KMS-11 (cell line): Measurements from ENCODE around the gene UNG.

ENCODE experiments used
- H2AFZ ChIP-seq: fragments of 200-600 bp; sonication (generic); 2 replicates; pipeline ENCODE4 v1.6.1; 2016; ENCODE audit warnings: antibody characterized with exemption, mixed run types, low read depth
- H3K27ac ChIP-seq: fragments of 200-600 bp; sonication (generic); 2 replicates; pipeline ENCODE4 v1.6.1; 2016; ENCODE audit warnings: mild to moderate bottlenecking, mixed run types
- H3K27me3 ChIP-seq: fragments of 200-600 bp; sonication (generic); 2 replicates; pipeline ENCODE4 v1.6.1; 2017; ENCODE audit warnings: mild to moderate bottlenecking, low read depth, mixed run types, moderate library complexity; ENCODE audit not compliant: insufficient read depth
- H3K36me3 ChIP-seq: fragments of 200-600 bp; sonication (generic); 2 replicates; pipeline ENCODE4 v1.6.1; 2017; ENCODE audit warnings: mild to moderate bottlenecking, mixed run types; ENCODE audit not compliant: insufficient read depth
- H3K4me1 ChIP-seq: fragments of 200-600 bp; sonication (generic); 2 replicates; pipeline ENCODE4 v1.6.1; 2016; ENCODE audit warnings: mild to moderate bottlenecking, low read depth, mixed run types; ENCODE audit not compliant: poor library complexity, severe bottlenecking
- H3K4me2 ChIP-seq: fragments of 200-600 bp; sonication (generic); 2 replicates; pipeline ENCODE4 v1.7.0; 2016; ENCODE audit warnings: mild to moderate bottlenecking, mixed run types
- H3K4me3 ChIP-seq: fragments of 200-600 bp; sonication (generic); IDR thresholded peaks from 2 replicates; pipeline ENCODE4 v1.6.1; 2017; ENCODE audit warnings: low read depth, low read length, mixed read lengths; ENCODE audit not compliant: insufficient read depth
- H3K79me2 ChIP-seq: fragments of 200-600 bp; sonication (generic); 2 replicates; pipeline ENCODE4 v1.6.1; 2016; ENCODE audit warnings: low read depth, mixed run types; ENCODE audit not compliant: insufficient read depth
- H3K9ac ChIP-seq: fragments of 200-600 bp; sonication (generic); 2 replicates; pipeline ENCODE4 v1.6.1; 2016; ENCODE audit warnings: mild to moderate bottlenecking, mixed run types
- H4K20me1 ChIP-seq: fragments of 200-600 bp; sonication (generic); 2 replicates; pipeline ENCODE4 v1.6.1; 2016; ENCODE audit warnings: mild to moderate bottlenecking, mixed run types; ENCODE audit not compliant: insufficient read depth
- CTCF ChIP-seq: fragments of 200-600 bp; sonication (generic); conservative IDR thresholded peaks from 2 replicates; pipeline ENCODE4 v1.6.1; 2017; ENCODE audit warnings: low read depth, mild to moderate bottlenecking, antibody characterized with exemption, low read length, moderate library complexity, mixed read lengths

UNG gene

GRCh38 chr12:109085590-109085989 is 11.8 kb upstream of the UNG start:
- H2AFZ ChIP-seq: no peak overlapping the region
- H3K9ac ChIP-seq: no peak overlapping the region
- TF ChIP-seq CTCF: no peak
- no peaks in the 10 kb centered on the region for H3K79me2 ChIP-seq
- H3K4me3 ChIP-seq: no peak overlapping the region
- H4K20me1 ChIP-seq: no peaks in the 10 kb centered on the region
- H3K27ac ChIP-seq: no peak overlapping the region
- no peaks in the 10 kb centered on the region for H3K36me3 ChIP-seq
- no peak overlapping the region for H3K4me2 ChIP-seq
- no peaks in the 10 kb centered on the region for H3K4me1 ChIP-seq
- H3K27me3 ChIP-seq: no peaks in the 10 kb centered on the region

GRCh38 chr12:109087250-109087649 is 10.1 kb upstream of the UNG start:
- Histone ChIP-seq H2AFZ (no peak overlapping the region), H3K27ac (no peak overlapping the region), H3K4me3 (no peak overlapping the region), H3K4me1 (peaks cover 6% of the 10 kb centered on the region), H3K9ac (no peak overlapping the region), H3K27me3 (no peaks in the 10 kb centered on the region), H3K4me2 (no peak overlapping the region), H3K79me2 (peaks cover 6% of the 10 kb centered on the region), H3K36me3 (no peaks in the 10 kb centered on the region), H4K20me1 (no peaks in the 10 kb centered on the region)
- TF ChIP-seq CTCF: no peak

- Histone ChIP-seq H3K4me1 (peaks cover 16% of the 10 kb centered on the region), H3K36me3 (no peaks in the 10 kb centered on the region), H3K4me2 (no peak overlapping the region)
Measured at GRCh38 chr12:109088818-109089217, 8.6 kb upstream of the UNG start.

GRCh38 chr12:109089683-109090082 is 7.7 kb upstream of the UNG start:
- Histone ChIP-seq H3K27ac (no peak overlapping the region), H3K9ac (no peak overlapping the region), H3K4me1 (peaks cover 17% of the 10 kb centered on the region), H3K4me2 (no peak overlapping the region), H2AFZ (no peak overlapping the region), H3K27me3 (no peaks in the 10 kb centered on the region), H3K79me2 (peaks cover 11% of the 10 kb centered on the region), H4K20me1 (no peaks in the 10 kb centered on the region), H3K4me3 (no peak overlapping the region), H3K36me3 (no peaks in the 10 kb centered on the region)
- TF ChIP-seq CTCF: no peak

More at GRCh38 chr12:109088818-109089217, 8.6 kb upstream of the UNG start:
- Histone ChIP-seq H3K9ac (no peak overlapping the region), H4K20me1 (no peaks in the 10 kb centered on the region), H3K79me2 (peaks cover 11% of the 10 kb centered on the region), H3K27ac (no peak overlapping the region), H3K27me3 (no peaks in the 10 kb centered on the region), H2AFZ (no peak overlapping the region), H3K4me3 (no peak overlapping the region)
- TF ChIP-seq CTCF: no peak
